ENCODE measurements around the gene PTPRD. TPM values are rescaled to one million over a fixed set of nuclear protein-coding genes. Genes with fewer than 3 reads are reported as not detected.

Gene PTPRD
- total RNA-seq, 1 experiment from 2014 or later: 32.5 TPM

DNA sequence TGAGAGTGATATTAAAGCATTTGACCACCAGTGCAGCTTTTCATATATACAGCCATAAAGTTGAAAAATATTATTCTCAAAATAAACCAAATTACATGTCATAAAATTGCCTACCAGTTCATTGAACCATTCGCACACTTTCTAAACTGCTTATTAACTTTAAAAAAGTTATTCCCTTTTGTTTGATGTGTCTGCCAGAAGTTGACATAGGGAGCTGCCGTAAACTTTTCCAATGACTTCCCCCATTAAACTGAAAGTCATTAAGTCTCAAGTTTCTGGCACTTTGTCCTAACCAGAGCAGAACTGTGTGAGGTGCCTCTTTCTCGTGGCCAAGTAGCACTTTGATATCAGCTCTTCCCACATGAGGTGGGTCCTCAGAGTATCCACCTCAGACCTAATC, 2231.2 kb downstream of the PTPRD start:
- Histone ChIP-seq H2BK20ac (ENCODE audit: low read depth, low read length, poor library complexity, severe bottlenecking) (no peak overlapping the region), H2BK15ac (ENCODE audit: low read depth, low read length) (no peak overlapping the region), H4K91ac (ENCODE audit: insufficient read length, low read depth, low read length) (no peak overlapping the region), H3K27ac (ENCODE audit: insufficient read length, low read depth, low read length) (no peak overlapping the region), H3K18ac (ENCODE audit: insufficient read length, low read depth, low read length) (no peak overlapping the region), H4K5ac (ENCODE audit: insufficient read length, low read depth, low read length) (no peak overlapping the region), H3K56ac (ENCODE audit: insufficient read length, low read depth, low read length) (no peak overlapping the region), H2AFZ (ENCODE audit: low read length) (no peak overlapping the region), H2BK12ac (ENCODE audit: insufficient read length, low read depth, low read length) (no peak overlapping the region), H2BK5ac (ENCODE audit: insufficient read length, low read length) (no peak overlapping the region), H3K79me2 (ENCODE audit: insufficient read depth, low read length) (no peaks in the 10 kb centered on the region), H2AK5ac (ENCODE audit: insufficient read length, low read length) (no peak overlapping the region), H4K8ac (replicated peaks; ENCODE audit: insufficient read length, low read depth, low read length) (no peak overlapping the region), H3K9ac (ENCODE audit: extremely low read depth, insufficient read length, low read length) (no peak overlapping the region), H3K4me1 (ENCODE audit: insufficient read depth, low read length) (no peaks in the 10 kb centered on the region), H3T11ph (ENCODE audit: low read length) (no peak overlapping the region), H3K79me1 (ENCODE audit: insufficient read depth, low read depth, low read length, poor library complexity, severe bottlenecking) (no peaks in the 10 kb centered on the region), H3K9me3 (ENCODE audit: control insufficient read depth, low read depth, low read length) (no peaks in the 10 kb centered on the region), H4K20me1 (ENCODE audit: control insufficient read depth, insufficient read depth, insufficient read length) (no peaks in the 10 kb centered on the region), H3K4ac (ENCODE audit: low read depth, low read length) (no peak overlapping the region), H3K14ac (ENCODE audit: insufficient read depth, low read length) (no peak overlapping the region), H3K23me2 (ENCODE audit: insufficient read length, low read depth, low read length, poor library complexity, severe bottlenecking) (no peaks in the 10 kb centered on the region), H3K23ac (ENCODE audit: insufficient read length, low read depth, low read length) (no peak overlapping the region), H3K27me3 (ENCODE audit: insufficient read depth, low read length) (no peaks in the 10 kb centered on the region), H2BK120ac (ENCODE audit: low read depth, low read length, poor library complexity, severe bottlenecking) (no peak overlapping the region), H3K4me2 (ENCODE audit: insufficient read depth, insufficient read length, low read length) (no peak overlapping the region)
- TF ChIP-seq, protein P1, sequence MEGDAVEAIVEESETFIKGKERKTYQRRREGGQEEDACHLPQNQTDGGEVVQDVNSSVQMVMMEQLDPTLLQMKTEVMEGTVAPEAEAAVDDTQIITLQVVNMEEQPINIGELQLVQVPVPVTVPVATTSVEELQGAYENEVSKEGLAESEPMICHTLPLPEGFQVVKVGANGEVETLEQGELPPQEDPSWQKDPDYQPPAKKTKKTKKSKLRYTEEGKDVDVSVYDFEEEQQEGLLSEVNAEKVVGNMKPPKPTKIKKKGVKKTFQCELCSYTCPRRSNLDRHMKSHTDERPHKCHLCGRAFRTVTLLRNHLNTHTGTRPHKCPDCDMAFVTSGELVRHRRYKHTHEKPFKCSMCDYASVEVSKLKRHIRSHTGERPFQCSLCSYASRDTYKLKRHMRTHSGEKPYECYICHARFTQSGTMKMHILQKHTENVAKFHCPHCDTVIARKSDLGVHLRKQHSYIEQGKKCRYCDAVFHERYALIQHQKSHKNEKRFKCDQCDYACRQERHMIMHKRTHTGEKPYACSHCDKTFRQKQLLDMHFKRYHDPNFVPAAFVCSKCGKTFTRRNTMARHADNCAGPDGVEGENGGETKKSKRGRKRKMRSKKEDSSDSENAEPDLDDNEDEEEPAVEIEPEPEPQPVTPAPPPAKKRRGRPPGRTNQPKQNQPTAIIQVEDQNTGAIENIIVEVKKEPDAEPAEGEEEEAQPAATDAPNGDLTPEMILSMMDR (conservative IDR thresholded peaks at IDR 0.05): no peak
- H3K4me1 Mint-ChIP-seq: peaks cover 2 to 5% of the 10 kb centered on the region in 2 experiments; a peak in 2 of 4 replicates
- no CpG with 5 or more reads among the region's 3 CpGs for WGBS (ENCODE audit: extremely low coverage, insufficient read length, low lambda C conversion rate)
- H3K36me3 Mint-ChIP-seq (ENCODE audit: insufficient read depth in 1 of 3, low read depth in 3 of 3): no peaks in the 10 kb centered on the region; a peak in 1 of 7 replicates
- H3K27ac Mint-ChIP-seq: no peak overlapping the region
- H3K9me3 Mint-ChIP-seq: no peaks in the 10 kb centered on the region
- no peak for DNase-seq
- H3K4me3 Mint-ChIP-seq: no peak overlapping the region
- no peaks in the 10 kb centered on the region for H3K27me3 Mint-ChIP-seq (ENCODE audit: low read depth)

Measured in H9 (cell line).